22Rv1 (cell line): ENCODE data around the gene VEZF1.

ENCODE experiments used
- CTCF ChIP-seq: fragments of 450-650 bp; IDR thresholded peaks from 2 replicates; pipeline ENCODE4 v1.5.1; 2017; ENCODE audit warnings: mild to moderate bottlenecking
- ZFX ChIP-seq: fragments of 450-650 bp; IDR thresholded peaks from 2 replicates; pipeline ENCODE4 v1.6.1; 2017; ENCODE audit warnings: antibody characterized with exemption, borderline replicate concordance

- TF ChIP-seq CTCF: no peak
- no peak for TF ChIP-seq ZFX
Observed at GRCh38 chr17:57943645-57944044, 44.4 kb downstream of the VEZF1 start.
